GM21528 (cell line): Measurements from ENCODE around the gene MDC1.

Experiments
- ATAC-seq: cut with Tn5 transposase; IDR thresholded peaks from one replicate; pipeline ENCODE4 v1.9.1; 2021; ENCODE audit warnings: mild to moderate bottlenecking, moderate library complexity; ENCODE audit not compliant: unreplicated experiment, low FRiP score

MDC1 gene

GRCh38 chr6:30705620-30706019, 11.5 kb downstream of the MDC1 start:
- ATAC-seq, result no peak

DNA sequence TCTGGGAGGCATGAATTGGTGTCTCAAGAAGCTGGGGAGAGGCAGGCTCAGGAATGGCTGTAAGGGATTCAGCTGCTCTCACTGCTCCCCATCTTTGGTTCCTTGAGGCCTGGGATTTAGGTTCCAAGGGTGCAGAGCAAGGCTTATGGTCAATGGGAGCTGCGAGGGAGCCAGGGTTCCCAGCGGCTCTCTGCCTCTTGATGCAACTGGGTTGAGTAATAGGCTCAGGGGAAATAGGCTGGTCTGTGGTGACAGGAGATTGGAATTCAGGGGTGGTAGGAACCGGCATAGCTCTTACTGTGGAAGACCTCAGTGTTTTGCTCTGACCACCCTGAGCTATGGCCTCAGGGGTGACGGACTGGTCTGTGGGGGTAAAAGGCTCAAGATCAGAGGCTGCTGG, 13.3 kb downstream of the MDC1 start:
- ATAC-seq, result no peak

DNA sequence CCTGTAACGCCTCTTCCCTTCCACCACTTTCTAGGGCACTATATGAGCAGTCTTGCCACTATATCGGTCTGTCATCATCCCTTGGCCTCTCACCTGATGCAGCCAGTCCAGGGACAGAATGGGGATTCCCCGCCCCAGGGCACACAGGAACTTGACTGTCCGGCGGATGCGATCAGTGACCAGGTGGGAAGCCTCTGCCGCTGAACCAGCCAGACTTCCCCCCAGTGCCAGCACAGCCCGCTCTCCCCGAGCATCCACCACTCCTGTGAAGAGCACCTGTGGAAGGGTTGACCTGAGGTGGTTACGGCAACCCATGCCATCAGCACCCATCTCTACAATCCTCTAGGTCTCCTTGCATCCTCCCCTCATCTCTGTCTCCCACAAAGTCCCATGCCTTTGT, 14.1 kb downstream of the MDC1 start:
- no peak for ATAC-seq

GRCh38 chr6:30700340-30700739, 16.7 kb downstream of the MDC1 start:
- no peak for ATAC-seq

- no peak for ATAC-seq
These were observed 20.6 kb downstream of the MDC1 start for GRCh38 chr6:30696432-30696831.

- no peak for ATAC-seq
These were observed 25.8 kb downstream of the MDC1 start for GRCh38 chr6:30691208-30691847.

GRCh38 chr6:30690403-30691207, 26.5 kb downstream of the MDC1 start, which contains the start of gene NRM:
Gene NRM (minus strand): TSS chr6:30690984. CDS start chr6:30690974, 10 bp downstream.
- ATAC-seq, result peak; percentile 24

DNA sequence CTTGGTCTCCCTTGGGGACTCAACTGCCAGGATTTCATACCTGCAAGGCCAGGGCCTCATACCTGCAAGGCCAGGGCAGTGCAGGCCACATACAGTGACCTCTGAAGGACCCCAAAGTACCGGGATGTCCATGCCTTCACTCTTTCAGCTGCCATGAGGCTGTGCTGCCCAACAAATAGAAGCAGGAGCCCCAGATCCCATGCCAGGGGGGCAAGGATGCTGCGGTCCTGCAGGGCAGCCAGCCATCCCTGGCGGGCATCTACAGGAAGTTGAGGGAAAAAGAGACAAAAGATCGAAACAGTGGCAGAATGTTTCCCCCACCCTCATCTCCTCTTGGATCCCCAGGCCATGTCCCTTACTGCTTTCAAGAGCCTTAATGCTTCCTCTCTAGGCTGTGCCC, 27.1 kb downstream of the MDC1 start:
- ATAC-seq, result no peak

DNA sequence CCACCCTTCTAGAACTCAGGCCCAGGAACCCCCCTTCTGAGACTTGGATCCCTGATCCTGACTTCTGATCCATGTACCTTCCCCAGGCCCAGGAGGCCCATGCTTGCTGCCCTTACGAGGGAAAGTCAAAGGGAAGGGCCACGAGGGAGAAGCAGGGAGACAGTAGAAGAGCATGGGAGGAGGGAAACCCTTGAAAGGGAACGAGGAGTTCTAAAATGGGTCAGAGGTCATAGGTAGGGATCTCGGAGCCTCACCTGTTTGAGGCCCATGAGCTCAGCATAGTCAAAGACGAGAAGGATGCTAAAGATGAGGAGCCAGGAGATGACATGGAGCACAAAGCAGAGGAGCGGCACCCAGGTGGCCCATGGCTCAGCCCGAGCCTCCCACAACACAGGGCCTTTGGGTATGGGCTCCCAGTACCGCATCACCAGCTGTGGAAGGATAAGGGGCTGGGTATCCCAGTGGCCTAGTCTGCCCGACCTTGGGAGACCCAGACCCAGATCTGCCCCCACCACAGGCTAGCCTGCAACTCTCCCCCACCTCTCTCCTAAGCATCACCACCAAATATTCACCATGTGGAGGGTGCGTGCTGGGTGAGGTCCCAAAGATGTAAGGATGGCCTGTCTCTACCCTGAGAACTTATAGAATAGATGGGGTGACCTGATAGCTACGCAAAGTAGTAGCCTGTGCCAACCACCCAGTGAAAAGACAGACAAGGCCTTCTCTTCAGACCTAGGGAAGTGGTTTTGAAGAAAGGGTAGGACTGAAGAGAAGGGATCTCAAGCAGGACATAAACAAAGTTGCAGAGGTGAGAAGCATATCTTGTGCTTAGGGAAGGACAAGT, 27.8 kb downstream of the MDC1 start:
- no peak for ATAC-seq

GRCh38 chr6:30688569-30688968, 28.5 kb downstream of the MDC1 start:
- no peak for ATAC-seq

DNA sequence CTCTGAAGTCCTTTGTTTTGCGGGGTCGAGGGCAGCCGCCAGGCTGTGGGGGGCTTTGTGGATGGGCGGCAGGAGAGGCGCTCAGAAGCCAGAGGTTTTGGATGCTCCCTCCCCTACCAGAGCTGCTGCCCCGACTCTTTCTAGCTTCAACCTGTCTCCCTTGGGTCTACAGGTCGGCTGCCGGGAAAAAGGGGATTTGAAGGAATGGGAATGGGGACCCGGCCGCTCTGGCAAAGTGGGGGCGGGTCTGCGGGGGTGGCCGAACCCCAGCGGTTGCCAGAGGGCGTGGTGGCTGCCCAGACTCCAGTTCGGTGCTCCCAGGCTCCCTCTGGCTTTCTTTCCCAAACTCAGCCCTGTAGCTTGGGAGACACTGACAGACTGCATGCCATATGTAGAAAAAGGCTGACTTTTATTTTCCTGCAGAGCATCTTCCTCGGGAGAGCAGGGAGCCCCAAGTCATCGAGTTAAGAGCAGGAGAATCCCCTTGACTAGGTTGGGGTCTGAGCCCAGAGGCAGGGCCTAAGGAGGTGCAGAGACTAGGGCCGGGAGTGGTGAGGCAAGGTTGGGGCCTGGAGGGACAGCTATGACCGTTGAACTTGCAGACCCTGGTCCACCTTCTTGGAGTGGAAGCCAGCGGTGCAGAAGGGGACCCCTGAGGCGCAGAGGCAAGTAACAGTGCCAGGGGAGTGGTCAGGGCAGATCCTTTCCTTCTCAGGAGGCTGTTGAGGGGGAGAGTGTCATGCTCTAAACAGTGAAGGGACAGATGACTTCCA, 29.2 kb downstream of the MDC1 start:
- no peak for ATAC-seq

DNA sequence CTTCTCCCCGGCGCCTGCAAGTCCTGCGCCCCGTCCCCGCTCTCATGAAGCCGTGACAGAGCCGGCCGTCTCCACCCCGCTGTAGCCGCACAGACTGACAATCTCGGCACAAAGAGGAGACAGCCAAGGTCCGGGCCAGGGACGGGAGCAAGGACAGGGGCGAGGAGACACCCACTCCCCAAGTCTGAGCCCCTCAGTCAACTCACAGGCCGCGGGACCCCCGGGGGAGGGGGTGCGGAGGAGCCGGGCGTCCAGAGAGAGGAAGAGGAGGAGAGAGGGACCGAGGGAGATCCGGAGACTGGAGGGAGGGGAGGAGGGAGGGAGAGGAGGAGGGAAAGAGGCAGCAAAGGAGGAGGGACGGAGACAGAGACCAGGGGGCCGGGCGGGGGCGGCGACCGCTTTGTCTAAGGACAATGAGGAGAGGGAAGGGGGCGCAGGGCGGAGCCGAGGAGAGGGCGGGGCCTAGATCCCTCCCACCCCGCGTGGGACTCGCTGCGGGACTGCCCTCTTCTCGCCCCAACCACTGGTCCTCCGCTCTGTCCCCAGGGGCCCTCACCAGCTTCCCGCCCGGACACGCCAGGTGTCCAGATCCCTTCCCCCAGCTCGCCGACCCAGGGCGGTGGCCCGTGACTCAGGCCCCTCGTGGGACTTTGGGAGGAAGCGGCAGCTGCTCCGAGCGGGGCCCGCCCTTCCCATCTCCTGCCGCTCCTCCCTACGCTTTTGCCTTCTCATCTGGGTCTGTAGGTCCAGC, 30.0 kb downstream of the MDC1 start:
- ATAC-seq, result no peak

DNA sequence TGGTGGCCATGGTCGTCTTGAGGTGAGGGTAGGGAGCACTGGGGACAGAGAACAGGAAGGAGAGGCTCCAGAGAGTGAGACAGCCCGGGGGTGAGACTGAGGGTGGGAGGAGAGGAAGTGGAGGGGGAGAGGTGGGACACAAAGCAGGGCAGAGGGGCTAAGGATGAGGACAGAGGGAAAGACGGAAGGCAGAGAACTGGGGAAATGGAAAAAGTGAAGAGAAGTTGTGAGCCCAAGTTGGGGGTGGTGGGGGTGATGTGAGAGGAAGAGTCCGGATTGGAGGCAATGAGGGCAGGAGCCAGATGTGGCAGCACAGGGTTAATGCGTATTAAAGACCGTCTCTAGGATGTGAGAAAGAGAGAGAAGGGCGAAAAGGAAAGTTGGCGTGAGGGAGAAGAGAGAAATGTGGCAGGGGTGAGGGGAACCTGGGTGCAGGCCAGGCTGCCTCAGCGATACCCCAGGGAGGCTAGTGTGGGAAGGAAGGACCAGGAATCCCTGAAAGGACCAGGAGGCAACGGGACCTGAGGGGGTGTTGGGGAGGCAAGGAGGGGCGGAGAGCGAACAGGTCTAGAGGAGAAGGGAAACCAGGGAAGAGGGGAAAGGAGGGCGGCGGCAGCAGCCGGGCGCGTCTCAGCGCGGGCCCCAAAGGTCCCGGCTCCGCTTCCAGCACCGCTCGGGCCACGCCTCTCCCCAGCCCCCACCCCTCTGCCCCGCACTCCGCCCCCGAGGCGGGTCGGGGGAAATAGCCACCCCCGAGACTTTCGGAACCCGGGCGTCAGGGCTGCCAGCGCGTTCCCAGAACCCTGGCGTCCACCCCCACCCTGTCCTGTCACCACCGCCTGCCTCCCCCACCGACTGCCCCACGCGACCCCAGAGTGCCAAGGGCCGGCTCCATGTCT, 30.8 kb downstream of the MDC1 start, which contains the start of gene PPP1R18:
PPP1R18 (minus strand) TSS at position 637 of the 899 bp plus-strand sequence; CDS start at position 10, 627 bp downstream.
- ATAC-seq, result no peak

- ATAC-seq, result no peak
These were observed 31.7 kb downstream of the MDC1 start for GRCh38 chr6:30685157-30686008.

DNA sequence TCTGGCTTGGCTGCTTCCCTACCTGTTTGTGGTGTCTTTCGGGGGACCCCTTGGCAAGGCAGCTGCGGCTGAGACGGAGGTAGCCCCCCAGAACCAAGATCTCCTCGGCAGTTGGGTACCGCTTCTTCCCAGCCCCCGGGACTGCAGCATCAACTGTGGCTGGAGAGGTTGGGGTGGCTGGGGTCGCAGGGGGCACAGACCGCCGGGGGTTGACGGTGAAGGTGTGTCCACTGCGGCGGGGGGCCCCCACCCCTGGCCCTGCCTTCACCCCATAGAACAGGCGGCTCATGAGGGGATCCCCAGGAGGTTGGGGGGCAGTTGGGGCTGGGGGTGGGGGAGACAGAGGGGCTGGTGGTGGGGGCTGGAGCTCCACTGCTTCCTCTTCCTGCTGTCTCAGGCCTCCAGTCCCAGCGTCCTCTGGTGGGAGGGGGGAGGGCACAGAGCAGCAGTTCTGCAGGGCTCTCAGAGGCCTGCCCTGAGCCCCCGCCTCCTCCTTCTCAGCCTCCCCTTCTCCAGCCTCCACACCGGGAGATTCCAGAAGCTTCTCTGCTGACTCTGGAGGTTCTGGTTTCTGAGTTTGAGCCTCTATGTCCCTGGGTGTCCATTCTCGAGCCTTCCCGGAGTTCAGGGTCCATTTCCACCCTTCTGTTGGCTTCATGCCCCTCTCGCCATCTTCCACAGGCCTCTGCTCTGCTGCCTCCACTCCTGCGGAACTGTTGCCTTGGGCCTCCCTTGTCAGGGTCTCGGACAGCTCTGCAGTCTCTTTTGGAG, 32.5 kb downstream of the MDC1 start:
- ATAC-seq, result no peak

GRCh38 chr6:30683980-30684338, 33.1 kb downstream of the MDC1 start:
- ATAC-seq, result no peak
